WTC11 (cell line): ENCODE data around the gene KRT36.

Source experiments
- GABPB1 ChIP-seq: sonication (generic); formaldehyde crosslinking; IDR thresholded peaks from 2 replicates; pipeline ENCODE4 v1.8.1; 2023; ENCODE audit warnings: mild to moderate bottlenecking, missing genetic modification reagents
- GRHL2 ChIP-seq: fragments of 250-450 bp; sonication (Bioruptor Pico); IDR thresholded peaks from 2 replicates; pipeline ENCODE4 v1.8.0; 2022; ENCODE audit warnings: mild to moderate bottlenecking, moderate library complexity; ENCODE audit not compliant: insufficient replicate concordance, severe bottlenecking
- IRF2 ChIP-seq: sonication (generic); formaldehyde crosslinking; IDR thresholded peaks from 2 replicates; pipeline ENCODE4 v1.8.0; 2022; ENCODE audit warnings: low read depth, missing genetic modification reagents, borderline replicate concordance
- NR2C2 ChIP-seq: sonication (generic); formaldehyde crosslinking; IDR thresholded peaks from 2 replicates; pipeline ENCODE4 v1.8.0; 2022; ENCODE audit warnings: mild to moderate bottlenecking, missing genetic modification reagents
- PRDM15 ChIP-seq: sonication (generic); formaldehyde crosslinking; IDR thresholded peaks from 2 replicates; pipeline ENCODE4 v1.8.0; 2022; ENCODE audit warnings: missing genetic modification reagents
- TCF7 ChIP-seq: sonication (generic); formaldehyde crosslinking; IDR thresholded peaks from 2 replicates; pipeline ENCODE4 v1.8.0; 2022; ENCODE audit warnings: mild to moderate bottlenecking, low read depth, missing genetic modification reagents, moderate library complexity
- TF ChIP-seq, protein P1 (sequence below): fragments of 200-600 bp; IDR thresholded peaks from 2 replicates; pipeline ENCODE4 v1.8.0; 2022; ENCODE audit warnings: antibody characterized with exemption
- TF ChIP-seq, protein P2 (sequence below): sonication (generic); formaldehyde crosslinking; IDR thresholded peaks from 2 replicates; pipeline ENCODE4 v1.8.1; 2023; ENCODE audit warnings: mild to moderate bottlenecking, missing genetic modification reagents, moderate library complexity
- TF ChIP-seq, protein P3 (sequence below): sonication (generic); formaldehyde crosslinking; IDR thresholded peaks from 2 replicates; pipeline ENCODE4 v1.8.1; 2022; ENCODE audit warnings: low read depth, missing genetic modification reagents, borderline replicate concordance
- TF ChIP-seq, protein P4 (sequence below): sonication (generic); formaldehyde crosslinking; conservative IDR thresholded peaks from 2 replicates; pipeline ENCODE4 v1.8.1; 2022; ENCODE audit warnings: mild to moderate bottlenecking, missing genetic modification reagents

DNA sequence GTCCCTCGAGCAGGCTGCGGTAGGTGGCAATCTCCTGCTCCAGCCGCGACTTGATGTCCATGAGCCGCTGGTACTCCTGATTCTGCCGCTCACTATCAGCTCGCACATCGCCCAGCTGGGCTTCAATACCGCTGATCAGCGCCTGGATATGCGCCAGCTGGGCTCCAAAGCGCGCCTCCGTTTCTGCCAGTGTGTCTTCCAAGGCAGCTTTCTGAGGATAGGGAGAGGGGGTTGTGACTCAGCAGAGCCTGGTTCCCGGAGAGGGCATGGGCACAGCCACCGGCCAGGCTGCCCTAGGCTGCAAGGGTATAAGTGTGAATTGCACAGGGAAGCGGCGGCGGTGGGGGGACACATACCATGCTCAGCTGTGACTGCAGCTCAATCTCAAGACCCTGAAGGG, 34.1 kb upstream of the KRT36 start:
- TF ChIP-seq, protein P1, sequence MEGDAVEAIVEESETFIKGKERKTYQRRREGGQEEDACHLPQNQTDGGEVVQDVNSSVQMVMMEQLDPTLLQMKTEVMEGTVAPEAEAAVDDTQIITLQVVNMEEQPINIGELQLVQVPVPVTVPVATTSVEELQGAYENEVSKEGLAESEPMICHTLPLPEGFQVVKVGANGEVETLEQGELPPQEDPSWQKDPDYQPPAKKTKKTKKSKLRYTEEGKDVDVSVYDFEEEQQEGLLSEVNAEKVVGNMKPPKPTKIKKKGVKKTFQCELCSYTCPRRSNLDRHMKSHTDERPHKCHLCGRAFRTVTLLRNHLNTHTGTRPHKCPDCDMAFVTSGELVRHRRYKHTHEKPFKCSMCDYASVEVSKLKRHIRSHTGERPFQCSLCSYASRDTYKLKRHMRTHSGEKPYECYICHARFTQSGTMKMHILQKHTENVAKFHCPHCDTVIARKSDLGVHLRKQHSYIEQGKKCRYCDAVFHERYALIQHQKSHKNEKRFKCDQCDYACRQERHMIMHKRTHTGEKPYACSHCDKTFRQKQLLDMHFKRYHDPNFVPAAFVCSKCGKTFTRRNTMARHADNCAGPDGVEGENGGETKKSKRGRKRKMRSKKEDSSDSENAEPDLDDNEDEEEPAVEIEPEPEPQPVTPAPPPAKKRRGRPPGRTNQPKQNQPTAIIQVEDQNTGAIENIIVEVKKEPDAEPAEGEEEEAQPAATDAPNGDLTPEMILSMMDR, result no peak
- TF ChIP-seq GABPB1 (CRISPR knock-in tag), result no peak
- TF ChIP-seq, protein P2, sequence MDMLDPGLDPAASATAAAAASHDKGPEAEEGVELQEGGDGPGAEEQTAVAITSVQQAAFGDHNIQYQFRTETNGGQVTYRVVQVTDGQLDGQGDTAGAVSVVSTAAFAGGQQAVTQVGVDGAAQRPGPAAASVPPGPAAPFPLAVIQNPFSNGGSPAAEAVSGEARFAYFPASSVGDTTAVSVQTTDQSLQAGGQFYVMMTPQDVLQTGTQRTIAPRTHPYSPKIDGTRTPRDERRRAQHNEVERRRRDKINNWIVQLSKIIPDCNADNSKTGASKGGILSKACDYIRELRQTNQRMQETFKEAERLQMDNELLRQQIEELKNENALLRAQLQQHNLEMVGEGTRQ (CRISPR knock-in tag), result no peak
- TF ChIP-seq TCF7 (CRISPR knock-in tag), result no peak
- no peak for TF ChIP-seq PRDM15 (CRISPR knock-in tag)
- no peak for TF ChIP-seq IRF2 (CRISPR knock-in tag)
- TF ChIP-seq, protein P3, sequence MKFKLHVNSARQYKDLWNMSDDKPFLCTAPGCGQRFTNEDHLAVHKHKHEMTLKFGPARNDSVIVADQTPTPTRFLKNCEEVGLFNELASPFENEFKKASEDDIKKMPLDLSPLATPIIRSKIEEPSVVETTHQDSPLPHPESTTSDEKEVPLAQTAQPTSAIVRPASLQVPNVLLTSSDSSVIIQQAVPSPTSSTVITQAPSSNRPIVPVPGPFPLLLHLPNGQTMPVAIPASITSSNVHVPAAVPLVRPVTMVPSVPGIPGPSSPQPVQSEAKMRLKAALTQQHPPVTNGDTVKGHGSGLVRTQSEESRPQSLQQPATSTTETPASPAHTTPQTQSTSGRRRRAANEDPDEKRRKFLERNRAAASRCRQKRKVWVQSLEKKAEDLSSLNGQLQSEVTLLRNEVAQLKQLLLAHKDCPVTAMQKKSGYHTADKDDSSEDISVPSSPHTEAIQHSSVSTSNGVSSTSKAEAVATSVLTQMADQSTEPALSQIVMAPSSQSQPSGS (CRISPR knock-in tag), result no peak
- TF ChIP-seq NR2C2, result no peak
- TF ChIP-seq GRHL2 (CRISPR knock-in tag), result no peak
- TF ChIP-seq, protein P4, sequence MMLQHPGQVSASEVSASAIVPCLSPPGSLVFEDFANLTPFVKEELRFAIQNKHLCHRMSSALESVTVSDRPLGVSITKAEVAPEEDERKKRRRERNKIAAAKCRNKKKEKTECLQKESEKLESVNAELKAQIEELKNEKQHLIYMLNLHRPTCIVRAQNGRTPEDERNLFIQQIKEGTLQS (CRISPR knock-in tag), result no peak
